ENCODE measurements around the gene NRG3.
"Not testable (repeated sequence)": the region's sequence is repeated elsewhere in the genome, so short reads cannot be mapped to it uniquely, and the experiment has no call there.

Gene NRG3

GRCh38 chr10:81957976-81958375, 83.0 kb downstream of the NRG3 start:
- in situ Hi-C loops (cut with HindIII; ENCODE audit: low sequenced_read_pairs) = no loop called here

GRCh38 chr10:81959016-81959415, 84.0 kb downstream of the NRG3 start:
- in situ Hi-C loops (cut with HindIII; ENCODE audit: low sequenced_read_pairs) = no loop called here

GRCh38 chr10:81961451-81962184, 86.6 kb downstream of the NRG3 start:
- in situ Hi-C loops (cut with HindIII; ENCODE audit: low sequenced_read_pairs) = no loop called here

GRCh38 chr10:81963606-81964005, 88.6 kb downstream of the NRG3 start:
- in situ Hi-C loops (cut with HindIII; ENCODE audit: low sequenced_read_pairs) = no loop called here

- in situ Hi-C loops (cut with HindIII; ENCODE audit: low sequenced_read_pairs) = no loop called here
Measured at GRCh38 chr10:81967716-81968115, 92.7 kb downstream of the NRG3 start.

GRCh38 chr10:81969136-81969535, 94.1 kb downstream of the NRG3 start:
- in situ Hi-C loops (cut with HindIII; ENCODE audit: low sequenced_read_pairs) = no loop called here

GRCh38 chr10:81978238-81978637, 103.2 kb downstream of the NRG3 start:
- in situ Hi-C loops (cut with HindIII; ENCODE audit: low sequenced_read_pairs) = no loop called here

- in situ Hi-C loops (cut with HindIII; ENCODE audit: low sequenced_read_pairs) = no loop called here
Measured at GRCh38 chr10:81981724-81982123, 106.7 kb downstream of the NRG3 start.

- in situ Hi-C loops (cut with HindIII; ENCODE audit: low sequenced_read_pairs) = no loop called here
Measured at GRCh38 chr10:81984428-81984827, 109.4 kb downstream of the NRG3 start.

GRCh38 chr10:81995254-81995653, 120.3 kb downstream of the NRG3 start:
- in situ Hi-C loops (cut with HindIII; ENCODE audit: low sequenced_read_pairs) = no loop called here

GRCh38 chr10:81996927-81997326, 121.9 kb downstream of the NRG3 start:
- in situ Hi-C loops (cut with HindIII; ENCODE audit: low sequenced_read_pairs) = no loop called here

- in situ Hi-C loops (cut with HindIII; ENCODE audit: low sequenced_read_pairs) = no loop called here
Measured at GRCh38 chr10:82020999-82021398, 146.0 kb downstream of the NRG3 start.

GRCh38 chr10:82027711-82028110, 152.7 kb downstream of the NRG3 start:
- in situ Hi-C loops (cut with HindIII; ENCODE audit: low sequenced_read_pairs) = no loop called here

GRCh38 chr10:82037076-82037475, 162.1 kb downstream of the NRG3 start:
- in situ Hi-C loops (cut with HindIII; ENCODE audit: low sequenced_read_pairs) = no loop called here

- in situ Hi-C loops (cut with HindIII; ENCODE audit: low sequenced_read_pairs) = no loop called here
Measured at GRCh38 chr10:82038587-82038986, 163.6 kb downstream of the NRG3 start.

GRCh38 chr10:82040336-82040735, 165.3 kb downstream of the NRG3 start:
- in situ Hi-C loops (cut with HindIII; ENCODE audit: low sequenced_read_pairs) = no loop called here

- in situ Hi-C loops (cut with HindIII; ENCODE audit: low sequenced_read_pairs) = no loop called here
Measured at GRCh38 chr10:82041018-82041417, 166.0 kb downstream of the NRG3 start.

GRCh38 chr10:82056391-82056790, 181.4 kb downstream of the NRG3 start:
- in situ Hi-C loops (cut with HindIII; ENCODE audit: low sequenced_read_pairs) = no loop called here

- in situ Hi-C loops (cut with HindIII; ENCODE audit: low sequenced_read_pairs) = not testable (repeated sequence)
Measured at GRCh38 chr10:82067192-82067591, 192.2 kb downstream of the NRG3 start.

GRCh38 chr10:82068501-82068900, 193.5 kb downstream of the NRG3 start:
- in situ Hi-C loops (cut with HindIII; ENCODE audit: low sequenced_read_pairs) = no loop called here

- in situ Hi-C loops (cut with HindIII; ENCODE audit: low sequenced_read_pairs) = no loop called here
Measured at GRCh38 chr10:82071231-82071630, 196.2 kb downstream of the NRG3 start.

GRCh38 chr10:82072124-82072523, 197.1 kb downstream of the NRG3 start:
- in situ Hi-C loops (cut with HindIII; ENCODE audit: low sequenced_read_pairs) = no loop called here

GRCh38 chr10:82075605-82076004, 200.6 kb downstream of the NRG3 start:
- in situ Hi-C loops (cut with HindIII; ENCODE audit: low sequenced_read_pairs) = no loop called here
